ENCODE measurements around the gene CTPS2.

DNA sequence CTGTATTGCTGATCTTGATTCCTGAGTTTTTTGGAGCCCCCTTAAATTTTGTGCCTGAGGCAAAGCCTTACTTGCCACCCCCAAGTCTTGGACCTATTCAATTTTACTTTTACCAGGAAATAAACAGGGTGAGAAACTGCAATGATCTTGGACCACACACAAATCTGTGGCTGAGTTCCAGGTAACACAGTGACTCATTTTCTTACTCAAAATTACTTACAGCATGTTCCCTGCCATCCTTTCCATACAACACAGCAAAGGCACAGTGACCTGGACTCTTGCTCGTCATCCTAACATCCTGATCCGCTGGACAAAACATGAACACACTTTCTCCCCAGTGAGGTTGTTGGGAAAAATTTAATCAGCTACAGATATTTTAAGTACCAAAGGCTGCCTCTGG is 123.3 kb downstream of the CTPS2 start:
- TF ChIP-seq, protein P1, sequence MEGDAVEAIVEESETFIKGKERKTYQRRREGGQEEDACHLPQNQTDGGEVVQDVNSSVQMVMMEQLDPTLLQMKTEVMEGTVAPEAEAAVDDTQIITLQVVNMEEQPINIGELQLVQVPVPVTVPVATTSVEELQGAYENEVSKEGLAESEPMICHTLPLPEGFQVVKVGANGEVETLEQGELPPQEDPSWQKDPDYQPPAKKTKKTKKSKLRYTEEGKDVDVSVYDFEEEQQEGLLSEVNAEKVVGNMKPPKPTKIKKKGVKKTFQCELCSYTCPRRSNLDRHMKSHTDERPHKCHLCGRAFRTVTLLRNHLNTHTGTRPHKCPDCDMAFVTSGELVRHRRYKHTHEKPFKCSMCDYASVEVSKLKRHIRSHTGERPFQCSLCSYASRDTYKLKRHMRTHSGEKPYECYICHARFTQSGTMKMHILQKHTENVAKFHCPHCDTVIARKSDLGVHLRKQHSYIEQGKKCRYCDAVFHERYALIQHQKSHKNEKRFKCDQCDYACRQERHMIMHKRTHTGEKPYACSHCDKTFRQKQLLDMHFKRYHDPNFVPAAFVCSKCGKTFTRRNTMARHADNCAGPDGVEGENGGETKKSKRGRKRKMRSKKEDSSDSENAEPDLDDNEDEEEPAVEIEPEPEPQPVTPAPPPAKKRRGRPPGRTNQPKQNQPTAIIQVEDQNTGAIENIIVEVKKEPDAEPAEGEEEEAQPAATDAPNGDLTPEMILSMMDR (IDR thresholded peaks at IDR 0.05), result no peak
- no peak for TF ChIP-seq POLR2A (IDR thresholded peaks at IDR 0.05)
- no peak for TF ChIP-seq EP300 (IDR thresholded peaks at IDR 0.05)
- TF ChIP-seq POLR2AphosphoS5 (IDR thresholded peaks at IDR 0.05), result no peak

Data from upper lobe of left lung (tissue), 4 donors.